Measurements from ENCODE around the gene CASTOR1.

CASTOR1 gene

DNA sequence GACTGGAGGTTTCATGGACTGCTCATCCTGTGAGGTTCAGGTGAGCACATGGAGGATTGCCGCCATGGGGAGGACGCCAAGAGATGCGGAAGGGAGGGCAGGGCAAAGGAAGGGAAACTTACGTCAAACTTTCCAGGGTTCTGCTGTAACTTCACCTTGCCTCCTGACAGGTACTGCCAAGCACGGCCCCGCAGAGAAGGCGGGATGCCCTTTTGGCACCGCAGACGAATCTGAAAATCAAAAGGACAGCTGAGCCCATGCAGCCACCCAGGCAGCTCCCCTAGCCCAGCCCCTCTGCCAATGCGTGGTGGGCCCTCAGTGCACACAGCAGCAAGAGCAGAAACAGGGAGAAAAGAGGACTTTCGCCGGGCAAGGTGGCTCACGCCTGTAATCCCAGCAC is 10.0 kb upstream of the CASTOR1 start:
- no peak for TF ChIP-seq CTCF (IDR thresholded peaks at IDR 0.05; ENCODE audit: low read depth, low read length, missing control alignments)
- DNase-seq (ENCODE audit: low read depth) = no peak
- no peak overlapping the region for H3K4me3 ChIP-seq (ENCODE audit: low read depth, low read length)

GRCh38 chr22:30297991-30298701 is 8.8 kb upstream of the CASTOR1 start:
- DNase-seq (ENCODE audit: low read depth) = no peak
- H3K4me3 ChIP-seq (ENCODE audit: low read depth, low read length) = no peak overlapping the region

GRCh38 chr22:30297276-30297990 is 8.1 kb upstream of the CASTOR1 start:
- no peak for TF ChIP-seq CTCF (IDR thresholded peaks at IDR 0.05; ENCODE audit: low read depth, low read length, missing control alignments)
- H3K4me3 ChIP-seq (ENCODE audit: low read depth, low read length) = no peak overlapping the region

More at GRCh38 chr22:30297991-30298701, 8.8 kb upstream of the CASTOR1 start:
- no peak for TF ChIP-seq CTCF (IDR thresholded peaks at IDR 0.05; ENCODE audit: low read depth, low read length, missing control alignments)

GRCh38 chr22:30296833-30297232 is 7.5 kb upstream of the CASTOR1 start:
- no peak for DNase-seq (ENCODE audit: low read depth)
- no peak overlapping the region for H3K4me3 ChIP-seq (ENCODE audit: low read depth, low read length)
- TF ChIP-seq CTCF (IDR thresholded peaks at IDR 0.05; ENCODE audit: low read depth, low read length, missing control alignments) = no peak

More at GRCh38 chr22:30297276-30297990, 8.1 kb upstream of the CASTOR1 start:
- DNase-seq (ENCODE audit: low read depth) = no peak

DNA sequence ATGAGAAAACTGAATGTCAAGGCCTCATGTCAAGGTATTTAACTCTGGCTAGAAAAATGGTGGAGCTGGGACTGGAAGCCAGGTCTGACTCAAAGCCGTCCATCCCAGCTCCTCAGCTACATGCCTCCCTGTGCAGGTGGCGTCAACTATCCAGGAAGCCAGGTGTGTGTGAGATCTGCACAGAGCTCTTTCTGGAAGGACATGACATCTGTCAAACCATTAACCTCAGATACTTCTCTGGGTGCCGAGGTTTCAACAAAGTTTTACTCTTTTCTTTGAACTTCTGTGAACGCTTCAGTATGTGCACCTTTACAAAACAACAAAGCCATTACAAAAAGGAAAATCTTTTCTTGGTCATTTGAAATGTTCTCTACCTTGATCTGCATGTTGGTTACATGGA is 7.0 kb upstream of the CASTOR1 start:
- TF ChIP-seq CTCF (IDR thresholded peaks at IDR 0.05; ENCODE audit: low read depth, low read length, missing control alignments) = no peak
- DNase-seq (ENCODE audit: low read depth) = no peak
- H3K4me3 ChIP-seq (ENCODE audit: low read depth, low read length) = no peak overlapping the region

- TF ChIP-seq CTCF (IDR thresholded peaks at IDR 0.05; ENCODE audit: low read depth, low read length, missing control alignments) = no peak
- no peak for DNase-seq (ENCODE audit: low read depth)
- H3K4me3 ChIP-seq (ENCODE audit: low read depth, low read length) = no peak overlapping the region
These were observed 6.3 kb upstream of the CASTOR1 start for GRCh38 chr22:30295576-30295975.

Measured in GM12864 (cell line).